Measurements from ENCODE around the gene ZEB2.

DNA sequence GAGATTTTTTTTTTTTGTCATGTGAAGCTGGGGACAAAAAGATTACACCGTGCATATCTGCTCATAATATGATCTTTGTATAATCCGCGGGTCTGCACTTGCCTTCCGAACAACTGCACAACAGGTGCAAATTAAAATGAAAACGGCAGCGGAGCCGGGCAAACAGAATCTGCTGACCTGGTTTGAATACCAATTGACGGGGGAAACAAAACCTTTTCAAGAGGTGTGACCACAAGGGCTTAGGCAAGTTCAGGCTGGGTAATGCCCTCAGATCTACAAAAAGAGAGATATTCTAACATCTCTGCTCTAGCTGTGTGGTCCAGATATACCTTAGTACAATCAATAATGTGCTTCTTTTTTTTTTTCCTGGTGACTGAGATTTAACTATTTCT lies 88.5 kb downstream of the ZEB2 start:
- TF ChIP-seq POLR2AphosphoS5 (IDR thresholded peaks at IDR 0.05) (no peak), EP300 (IDR thresholded peaks at IDR 0.05) (no peak), POLR2A (IDR thresholded peaks at IDR 0.05) (no peak)
- TF ChIP-seq, protein P1, sequence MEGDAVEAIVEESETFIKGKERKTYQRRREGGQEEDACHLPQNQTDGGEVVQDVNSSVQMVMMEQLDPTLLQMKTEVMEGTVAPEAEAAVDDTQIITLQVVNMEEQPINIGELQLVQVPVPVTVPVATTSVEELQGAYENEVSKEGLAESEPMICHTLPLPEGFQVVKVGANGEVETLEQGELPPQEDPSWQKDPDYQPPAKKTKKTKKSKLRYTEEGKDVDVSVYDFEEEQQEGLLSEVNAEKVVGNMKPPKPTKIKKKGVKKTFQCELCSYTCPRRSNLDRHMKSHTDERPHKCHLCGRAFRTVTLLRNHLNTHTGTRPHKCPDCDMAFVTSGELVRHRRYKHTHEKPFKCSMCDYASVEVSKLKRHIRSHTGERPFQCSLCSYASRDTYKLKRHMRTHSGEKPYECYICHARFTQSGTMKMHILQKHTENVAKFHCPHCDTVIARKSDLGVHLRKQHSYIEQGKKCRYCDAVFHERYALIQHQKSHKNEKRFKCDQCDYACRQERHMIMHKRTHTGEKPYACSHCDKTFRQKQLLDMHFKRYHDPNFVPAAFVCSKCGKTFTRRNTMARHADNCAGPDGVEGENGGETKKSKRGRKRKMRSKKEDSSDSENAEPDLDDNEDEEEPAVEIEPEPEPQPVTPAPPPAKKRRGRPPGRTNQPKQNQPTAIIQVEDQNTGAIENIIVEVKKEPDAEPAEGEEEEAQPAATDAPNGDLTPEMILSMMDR (IDR thresholded peaks at IDR 0.05) = no peak

Data from sigmoid colon (tissue), 4 donors.